ENCODE data around the gene TSNAX.

DNA sequence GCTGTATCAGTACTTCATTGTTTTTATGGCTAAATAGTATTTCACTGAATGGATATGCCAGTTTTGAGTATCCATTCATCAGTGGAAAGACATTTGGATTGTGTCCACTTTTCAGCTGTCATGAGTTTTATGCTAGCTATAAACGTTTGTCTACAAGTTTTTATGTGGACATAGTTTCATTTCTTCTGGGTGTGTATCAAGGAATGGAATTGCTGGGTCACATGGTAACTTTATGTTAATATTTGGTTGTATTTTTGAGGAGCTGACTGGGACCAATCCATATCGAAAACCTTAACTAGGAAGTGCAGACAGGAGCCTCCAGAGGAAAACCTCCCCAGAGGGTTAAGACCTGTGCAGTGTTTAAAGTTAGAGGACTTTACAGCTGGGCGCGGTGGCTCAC, 66.3 kb downstream of the TSNAX start:
- TF ChIP-seq, protein P1, sequence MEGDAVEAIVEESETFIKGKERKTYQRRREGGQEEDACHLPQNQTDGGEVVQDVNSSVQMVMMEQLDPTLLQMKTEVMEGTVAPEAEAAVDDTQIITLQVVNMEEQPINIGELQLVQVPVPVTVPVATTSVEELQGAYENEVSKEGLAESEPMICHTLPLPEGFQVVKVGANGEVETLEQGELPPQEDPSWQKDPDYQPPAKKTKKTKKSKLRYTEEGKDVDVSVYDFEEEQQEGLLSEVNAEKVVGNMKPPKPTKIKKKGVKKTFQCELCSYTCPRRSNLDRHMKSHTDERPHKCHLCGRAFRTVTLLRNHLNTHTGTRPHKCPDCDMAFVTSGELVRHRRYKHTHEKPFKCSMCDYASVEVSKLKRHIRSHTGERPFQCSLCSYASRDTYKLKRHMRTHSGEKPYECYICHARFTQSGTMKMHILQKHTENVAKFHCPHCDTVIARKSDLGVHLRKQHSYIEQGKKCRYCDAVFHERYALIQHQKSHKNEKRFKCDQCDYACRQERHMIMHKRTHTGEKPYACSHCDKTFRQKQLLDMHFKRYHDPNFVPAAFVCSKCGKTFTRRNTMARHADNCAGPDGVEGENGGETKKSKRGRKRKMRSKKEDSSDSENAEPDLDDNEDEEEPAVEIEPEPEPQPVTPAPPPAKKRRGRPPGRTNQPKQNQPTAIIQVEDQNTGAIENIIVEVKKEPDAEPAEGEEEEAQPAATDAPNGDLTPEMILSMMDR (IDR thresholded peaks at IDR 0.05), result no peak
- no peak for TF ChIP-seq POLR2AphosphoS5 (IDR thresholded peaks at IDR 0.05)
- TF ChIP-seq POLR2A (IDR thresholded peaks at IDR 0.05), result no peak
- no peak for TF ChIP-seq EP300 (IDR thresholded peaks at IDR 0.05)

Measured in sigmoid colon (tissue), 4 donors.